OCI-LY7 (cell line): Measurements from ENCODE around the gene TXNDC8. TPM values are rescaled to one million over a fixed set of nuclear protein-coding genes. Genes with fewer than 3 reads are reported as not detected.

Experiments
- BruUV-seq: library from RNA; stranded (reverse); fragments of 400-500 nt; replicated peaks from 2 replicates; lab custom pipeline; 2021; lab: Mats Ljungman, UMichigan
- CTCF ChIA-PET: fragments of 300-600 bp; sonication (Branson Sonifier 250); formaldehyde crosslinking; loops from one replicate; lab custom pipeline; 2022; ENCODE audit warnings: antibody characterized with exemption; ENCODE audit not compliant: unreplicated experiment; lab: Charles Lee
- POLR2A ChIA-PET: fragments of 300-600 bp; sonication (Branson Sonifier 250); formaldehyde crosslinking; loops from one replicate; lab custom pipeline; 2022; ENCODE audit warnings: antibody characterized with exemption; lab: Charles Lee
- DNase-seq: peaks from one replicate; pipeline ENCODE4 v3.0.0-alpha.2; 2015; ENCODE audit warnings: low spot score
- H2AFZ ChIP-seq: fragments of 200-600 bp; sonication (generic), shearing (Covaris generic); 2 replicates; pipeline ENCODE4 v1.6.1; 2014; ENCODE audit warnings: mild to moderate bottlenecking, antibody characterized with exemption, low read length, moderate library complexity
- H3K27ac ChIP-seq: fragments of 200-600 bp; sonication (generic); 2 replicates; pipeline ENCODE4 v1.5.1; 2014; ENCODE audit warnings: mixed run types, low read depth, mild to moderate bottlenecking, moderate library complexity, low read length, inconsistent platforms; ENCODE audit not compliant: poor library complexity, severe bottlenecking
- H3K36me3 ChIP-seq: fragments of 200-600 bp; sonication (generic); 2 replicates; pipeline ENCODE4 v1.6.1; 2014; ENCODE audit warnings: mild to moderate bottlenecking, antibody characterized with exemption, low read length, moderate library complexity, mixed read lengths; ENCODE audit not compliant: insufficient read depth
- H3K4me1 ChIP-seq: fragments of 200-600 bp; sonication (generic); 2 replicates; pipeline ENCODE4 v1.5.1; 2014; ENCODE audit warnings: mild to moderate bottlenecking, low read length; ENCODE audit not compliant: insufficient read depth, poor library complexity, severe bottlenecking
- H3K4me2 ChIP-seq: fragments of 200-600 bp; sonication (generic); 2 replicates; pipeline ENCODE4 v1.6.1; 2014; ENCODE audit warnings: mild to moderate bottlenecking, low read length
- H3K4me3 ChIP-seq: fragments of 200-600 bp; sonication (generic); 2 replicates; pipeline ENCODE4 v1.5.1; 2014; ENCODE audit warnings: mild to moderate bottlenecking, low read depth, low read length; ENCODE audit not compliant: poor library complexity, severe bottlenecking
- H3K79me2 ChIP-seq: fragments of 200-600 bp; sonication (generic); 2 replicates; pipeline ENCODE4 v1.6.1; 2016; ENCODE audit warnings: low read depth, mild to moderate bottlenecking, low read length, moderate library complexity, mixed read lengths; ENCODE audit not compliant: insufficient read depth
- H3K9me2 ChIP-seq: fragments of 200-600 bp; sonication (generic); 2 replicates; pipeline ENCODE4 v1.6.1; 2016; ENCODE audit warnings: mild to moderate bottlenecking, low read length, mixed read lengths; ENCODE audit not compliant: insufficient read depth
- H3K9me3 ChIP-seq: fragments of 200-600 bp; sonication (generic); 2 replicates; pipeline ENCODE4 v1.6.1; 2014; ENCODE audit warnings: mild to moderate bottlenecking, mixed run types, low read length, mixed read lengths
- H4K20me1 ChIP-seq: fragments of 200-600 bp; sonication (generic); 2 replicates; pipeline ENCODE4 v1.6.1; 2014; ENCODE audit warnings: mild to moderate bottlenecking, antibody characterized with exemption, low read length, moderate library complexity, mixed read lengths; ENCODE audit not compliant: insufficient read depth
- CTCF ChIP-seq: fragments of 200-600 bp; sonication (generic); conservative IDR thresholded peaks from 2 replicates; pipeline ENCODE4 v1.5.1; 2014; ENCODE audit warnings: mild to moderate bottlenecking, antibody characterized with exemption, low read length, moderate library complexity, mixed read lengths
- EZH2phosphoT487 ChIP-seq: fragments of 200-600 bp; sonication (generic); IDR thresholded peaks from 2 replicates; pipeline ENCODE4 v1.6.1; 2018; ENCODE audit warnings: low read depth, borderline replicate concordance, mild to moderate bottlenecking, mixed run types, antibody characterized with exemption, low read length, moderate library complexity, mixed read lengths
- intact Hi-C: fragments of 100-400 bp; cut with micrococcal nuclease; formaldehyde crosslinking; loops from one replicate; pipeline ENCODE4 v1.10.0; 2022; ENCODE audit not compliant: unreplicated experiment
- total RNA-seq, 2 experiments: library from RNA; depleted of rRNA in 1 of 2; stranded (reverse); fragments of >200 nt in 1 of 2; shearing (Covaris generic) in 1 of 2; gene quantifications; 2 replicates each; pipeline ENCODE4 v1.2.3, GENCODE V29; 2014 to 2022

Gene TXNDC8
- total RNA-seq, 2 experiments from 2014 or later, result not detected

- Histone ChIP-seq H3K4me3 (no peak overlapping the region), H3K27ac (no peak overlapping the region), H3K9me2 (no peaks in the 10 kb centered on the region), H3K79me2 (no peaks in the 10 kb centered on the region), H3K4me1 (no peaks in the 10 kb centered on the region), H4K20me1 (no peaks in the 10 kb centered on the region), H2AFZ (no peak overlapping the region), H3K4me2 (no peak overlapping the region), H3K36me3 (no peaks in the 10 kb centered on the region), H3K9me3 (no peaks in the 10 kb centered on the region)
- intact Hi-C loops, result no loop called here
- ChIA-PET CTCF (no interaction called here), POLR2A (interaction anchor here (1.2 kb wide), 1 partner anchor 14 kb away, joined by 3 read pairs; no protein-coding TSS in a partner anchor)
- no TSS peak for BruUV-seq
- DNase-seq, result no peak
- TF ChIP-seq CTCF (no peak), EZH2phosphoT487 (no peak)
Observed at GRCh38 chr9:110282739-110283081, 55.0 kb downstream of the TXNDC8 start.

GRCh38 chr9:110282018-110282738 lies 55.5 kb downstream of the TXNDC8 start:
- H3K4me2 ChIP-seq, result no peak overlapping the region
- intact Hi-C loops, result no loop called here

More at GRCh38 chr9:110282018-110282738, 55.5 kb downstream of the TXNDC8 start:
- no peaks in the 10 kb centered on the region for H3K9me3 ChIP-seq
- no peaks in the 10 kb centered on the region for H3K36me3 ChIP-seq
- no peaks in the 10 kb centered on the region for H4K20me1 ChIP-seq
- ChIA-PET CTCF (no interaction called here), POLR2A (interaction anchor here (0.6 to 1.2 kb wide), 3 partner anchors 8 to 25 kb away, joined by 3 to 4 read pairs (median 3); partner anchors contain the start of gene TXN)
- H3K4me3 ChIP-seq, result no peak overlapping the region
- no peaks in the 10 kb centered on the region for H3K79me2 ChIP-seq
- no peak overlapping the region for H2AFZ ChIP-seq
- DNase-seq, result no peak
- TF ChIP-seq CTCF, result no peak
- TF ChIP-seq EZH2phosphoT487, result no peak
- no peaks in the 10 kb centered on the region for H3K9me2 ChIP-seq
- H3K4me1 ChIP-seq, result no peaks in the 10 kb centered on the region
- H3K27ac ChIP-seq, result no peak overlapping the region
- BruUV-seq, result no TSS peak
